Panc1 (cell line): Measurements from ENCODE around the gene OXT. TPM values are rescaled to one million over a fixed set of nuclear protein-coding genes. Genes with fewer than 3 reads are reported as not detected.

Experiments used
- ATAC-seq: fragments of 200-7000 bp; cut with Tn5 transposase; 2 replicates; pipeline ENCODE4 v1.9.1; 2020; ENCODE audit warnings: mild to moderate bottlenecking, moderate library complexity
- BruUV-seq: library from RNA; stranded (reverse); fragments of 400-500 nt; replicated peaks from 2 replicates; lab custom pipeline; 2021; lab: Mats Ljungman, UMichigan
- CTCF ChIA-PET: fragments of 300-600 bp; sonication (Branson Sonifier 250); formaldehyde crosslinking; loops from one replicate; lab custom pipeline; 2022; ENCODE audit warnings: antibody characterized with exemption; lab: Charles Lee
- POLR2A ChIA-PET: fragments of 300-600 bp; sonication (Branson Sonifier 250); formaldehyde crosslinking; loops from one replicate; lab custom pipeline; 2022; ENCODE audit warnings: antibody characterized with exemption; lab: Charles Lee
- DNase-seq: peaks from one replicate; pipeline ENCODE4 v3.0.0-alpha.2; 2010; ENCODE audit warnings: low read depth, low spot score
- H3K27ac ChIP-seq: 2 replicates; pipeline ENCODE4 v1.5.1; 2011; ENCODE audit warnings: mild to moderate bottlenecking, low read length, inconsistent platforms
- H3K27me3 ChIP-seq: fragments of 200-500 bp; sonication (Bioruptor generic); 2 replicates; pipeline ENCODE4 v1.6.0; 2014; ENCODE audit warnings: low read length, inconsistent platforms; ENCODE audit not compliant: control insufficient read depth, insufficient read depth
- H3K36me3 ChIP-seq: fragments of 200-500 bp; sonication (Bioruptor generic); 2 replicates; pipeline ENCODE4 v1.5.1; 2014; ENCODE audit warnings: inconsistent platforms, mild to moderate bottlenecking, low read length, moderate library complexity; ENCODE audit not compliant: control insufficient read depth, insufficient read depth
- H3K4me1 ChIP-seq: 2 replicates; pipeline ENCODE4 v1.5.1; 2011; ENCODE audit warnings: inconsistent platforms, mild to moderate bottlenecking, low read length, moderate library complexity; ENCODE audit not compliant: control insufficient read depth, insufficient read depth
- H3K4me3 ChIP-seq, 2 experiments: 2 replicates each; pipeline ENCODE4 v1.5.1; 2011 to 2012; ENCODE audit warnings: low read depth in 2 of 2, low read length in 2 of 2, mild to moderate bottlenecking in 2 of 2, inconsistent platforms in 1 of 2, moderate library complexity in 1 of 2
- H3K9me3 ChIP-seq: fragments of 200-500 bp; sonication (Bioruptor generic); 2 replicates; pipeline ENCODE4 v1.5.1; 2014; ENCODE audit warnings: low read depth, mild to moderate bottlenecking, inconsistent platforms, low read length, moderate library complexity; ENCODE audit not compliant: control insufficient read depth, insufficient read depth
- CTCF ChIP-seq: fragments of 450-650 bp; IDR thresholded peaks from 2 replicates; pipeline ENCODE4 v1.5.1; 2017; ENCODE audit warnings: mild to moderate bottlenecking
- POLR2AphosphoS5 ChIP-seq: IDR thresholded peaks from 2 replicates; pipeline ENCODE4 v1.6.1; 2012; ENCODE audit warnings: mild to moderate bottlenecking, low read depth, low read length, moderate library complexity
- REST ChIP-seq, 2 experiments: IDR thresholded peaks; 2 replicates each; pipeline ENCODE4 v1.6.1; 2011 to 2012; ENCODE audit warnings: low read depth in 2 of 2, control low read depth in 1 of 2, low read length in 1 of 2, mild to moderate bottlenecking in 1 of 2, moderate library complexity in 1 of 2; ENCODE audit not compliant: insufficient read depth in 1 of 2
- SIN3A ChIP-seq: IDR thresholded peaks from 2 replicates; pipeline ENCODE4 v1.6.1; 2012; ENCODE audit warnings: low read depth, mild to moderate bottlenecking, low read length, moderate library complexity, borderline replicate concordance; ENCODE audit not compliant: insufficient read depth
- TCF7L2 ChIP-seq: IDR thresholded peaks from 2 replicates; pipeline ENCODE4 v1.6.1; 2011; ENCODE audit warnings: mild to moderate bottlenecking, low read depth, low read length, inconsistent platforms
- in situ Hi-C: cut with HindIII; loops from 2 replicates; pipeline ENCODE4 v1.10.0; 2016; ENCODE audit warnings: low sequenced_read_pairs, low pct_unique_long_range_greater_than_20kb
- intact Hi-C: fragments of 100-400 bp; cut with micrococcal nuclease; formaldehyde crosslinking; loops from one replicate; pipeline ENCODE4 v1.10.0; 2022; ENCODE audit not compliant: unreplicated experiment
- total RNA-seq: library from RNA; stranded (reverse); gene quantifications from one replicate; pipeline ENCODE4 v1.2.1, GENCODE V29; 2021; ENCODE audit not compliant: unreplicated experiment

OXT gene
- total RNA-seq, 1 experiment from 2014 or later, result not detected

GRCh38 chr20:3101737-3102574, 30.5 kb downstream of the OXT start:
- ChIA-PET CTCF (interaction anchor here (0.7 kb wide), 1 partner anchor 228 kb away, joined by 5 read pairs; no protein-coding TSS in a partner anchor), POLR2A (interaction anchor here (0.6 to 1.0 kb wide), 3 partner anchors 10 to 364 kb away, joined by 3 to 9 read pairs (median 3); no protein-coding TSS in a partner anchor)
- H3K36me3 ChIP-seq, result no peaks in the 10 kb centered on the region
- intact Hi-C loops (no loop called here), in situ Hi-C loops (no loop called here)
- H3K27ac ChIP-seq, result no peak overlapping the region
- no peak for TF ChIP-seq POLR2AphosphoS5
- TF ChIP-seq CTCF, result no peak
- no peak for TF ChIP-seq TCF7L2
- no peak for TF ChIP-seq SIN3A
- no peak for TF ChIP-seq REST (IDR thresholded peaks at IDR 0.05; ENCODE audit: insufficient read depth in 1 of 2, low read depth in 2 of 2, low read length in 1 of 2)
- ATAC-seq (no peak; the same call in 1 of the 2 replicates), DNase-seq (no peak)
- no peaks in the 10 kb centered on the region; the same call in 1 of the 2 replicates for H3K4me1 ChIP-seq
- no peaks in the 10 kb centered on the region for H3K27me3 ChIP-seq
- BruUV-seq, result no TSS peak
- no peaks in the 10 kb centered on the region for H3K9me3 ChIP-seq
- H3K4me3 ChIP-seq, result no peak overlapping the region

- TF ChIP-seq POLR2AphosphoS5, result no peak
- no peak for TF ChIP-seq REST (IDR thresholded peaks at IDR 0.05; ENCODE audit: insufficient read depth in 1 of 2, low read depth in 2 of 2, low read length in 1 of 2)
- no peak for TF ChIP-seq CTCF
- BruUV-seq, result no TSS peak
- ChIA-PET POLR2A (interaction anchor here (0.6 to 1.0 kb wide), 2 partner anchors 10 to 27 kb away, joined by 3 read pairs; no protein-coding TSS in a partner anchor), CTCF (no interaction called here)
- in situ Hi-C loops, result no loop called here
- H3K4me3 ChIP-seq, result no peak overlapping the region
- peak overlapping the region; percentile 12; the same call in 1 of the 2 replicates for H3K27ac ChIP-seq
- no peaks in the 10 kb centered on the region for H3K36me3 ChIP-seq
- DNase-seq (no peak), ATAC-seq (peak; percentile 47; the same call in 1 of the 2 replicates)
- intact Hi-C loops, result no loop called here
- no peaks in the 10 kb centered on the region for H3K27me3 ChIP-seq
- no peaks in the 10 kb centered on the region; the same call in 1 of the 2 replicates for H3K4me1 ChIP-seq
- H3K9me3 ChIP-seq, result no peaks in the 10 kb centered on the region
Observed at GRCh38 chr20:3102575-3103368, 31.4 kb downstream of the OXT start.
